Mesodermal cell (in vitro differentiated cells): ENCODE measurements around the gene LEF1. TPM values are rescaled to one million over a fixed set of nuclear protein-coding genes. Genes with fewer than 3 reads are reported as not detected.

Experiments
- H3K27ac ChIP-seq: 2 replicates; pipeline ENCODE4 v1.7.0; 2013; ENCODE audit warnings: mild to moderate bottlenecking, low read depth, low read length, moderate library complexity; ENCODE audit not compliant: severe bottlenecking
- H3K36me3 ChIP-seq: 2 replicates; pipeline ENCODE4 v1.7.1; 2013; ENCODE audit warnings: mild to moderate bottlenecking, low read length, moderate library complexity; ENCODE audit not compliant: control insufficient read depth, insufficient read depth
- H3K4me1 ChIP-seq: one replicate; pipeline ENCODE4 v1.7.1; 2013; ENCODE audit warnings: mild to moderate bottlenecking, low read length; ENCODE audit not compliant: insufficient read depth, control insufficient read depth, poor library complexity, severe bottlenecking
- H3K4me3 ChIP-seq: 2 replicates; pipeline ENCODE4 v1.7.0; 2013; ENCODE audit warnings: low read length, control low read depth, mild to moderate bottlenecking; ENCODE audit not compliant: insufficient read depth, poor library complexity, severe bottlenecking; ENCODE audit errors: extremely low read depth
- H3K9me3 ChIP-seq: 2 replicates; pipeline ENCODE4 v1.7.1; 2013; ENCODE audit warnings: mild to moderate bottlenecking, low read length, moderate library complexity; ENCODE audit not compliant: control insufficient read depth
- WGBS, 2 experiments: methylation state at CpG; one replicate each; pipeline ENCODE4 v1.1.5; 2013; ENCODE audit warnings: missing lambda C conversion rate in 2 of 2; ENCODE audit not compliant: insufficient coverage in 2 of 2; 5-methylcytosine and 5-hydroxymethylcytosine counted together
- polyA plus RNA-seq, 2 experiments: library from polyadenylated mRNA; stranded (reverse); fragments of 50-300 nt; gene quantifications; one replicate each; pipeline ENCODE4 v1.2.3, GENCODE V29; 2013

Gene LEF1
- polyA plus RNA-seq (2013, experiment 1 of 2): 149 TPM
- polyA plus RNA-seq (2013, experiment 2 of 2): 176 TPM

- WGBS, 2 experiments: 0% methylated on average over 15 to 20 of the region's 61 CpGs
- peak within 1 kb of the TSS; percentile 85 for H3K27ac ChIP-seq
- no peaks in the 10 kb centered on the region for H3K9me3 ChIP-seq
- peak within 1 kb of the TSS; percentile 91 for H3K4me3 ChIP-seq
- peaks cover 26% of the 10 kb centered on the region for H3K4me1 ChIP-seq
- H3K36me3 ChIP-seq: peaks cover 4% of the 10 kb centered on the region
These were observed at the start of gene LEF1 for GRCh38 chr4:108168671-108169523. LEF1 (minus strand) TSS chr4:108168932; CDS start chr4:108167767, 1,165 bp downstream.

- Histone ChIP-seq H3K4me1 (no peaks in the 10 kb centered on the region), H3K9me3 (peaks cover 6% of the 10 kb centered on the region), H3K36me3 (no peaks in the 10 kb centered on the region), H3K4me3 (no peak overlapping the region), H3K27ac (no peak overlapping the region)
These were observed 47.8 kb upstream of the LEF1 start for GRCh38 chr4:108216510-108216909.

GRCh38 chr4:108215055-108215454, 46.3 kb upstream of the LEF1 start:
- no peak overlapping the region for H3K27ac ChIP-seq
- 94 to 95% methylated on average over 2 to 3 of the region's 4 CpGs for WGBS, 2 experiments
- H3K9me3 ChIP-seq: peaks cover 2% of the 10 kb centered on the region
- H3K4me1 ChIP-seq: no peaks in the 10 kb centered on the region
- no peaks in the 10 kb centered on the region for H3K36me3 ChIP-seq
- H3K4me3 ChIP-seq: no peak overlapping the region

GRCh38 chr4:108213723-108214122, 45.0 kb upstream of the LEF1 start:
- Histone ChIP-seq H3K27ac (no peak overlapping the region), H3K9me3 (no peaks in the 10 kb centered on the region), H3K36me3 (no peaks in the 10 kb centered on the region), H3K4me3 (no peak overlapping the region), H3K4me1 (no peaks in the 10 kb centered on the region)
- WGBS, 2 experiments: 88 to 100% methylated on average over 1 to 2 of the region's 4 CpGs

- no peaks in the 10 kb centered on the region for H3K9me3 ChIP-seq
- no peaks in the 10 kb centered on the region for H3K36me3 ChIP-seq
- H3K27ac ChIP-seq: no peak overlapping the region
- 90 to 100% methylated on average over 1 to 2 of the region's 3 CpGs for WGBS, 2 experiments
- no peak overlapping the region for H3K4me3 ChIP-seq
- no peaks in the 10 kb centered on the region for H3K4me1 ChIP-seq
These were observed 44.6 kb upstream of the LEF1 start for GRCh38 chr4:108213308-108213707.

GRCh38 chr4:108210989-108211835, 42.5 kb upstream of the LEF1 start:
- no peak overlapping the region for H3K27ac ChIP-seq
- H3K4me3 ChIP-seq: no peak overlapping the region
- no peaks in the 10 kb centered on the region for H3K36me3 ChIP-seq
- no peaks in the 10 kb centered on the region for H3K9me3 ChIP-seq
- no peaks in the 10 kb centered on the region for H3K4me1 ChIP-seq
- WGBS, 2 experiments: 90 to 100% methylated on average over 1 to 2 of the region's 5 CpGs

GRCh38 chr4:108209489-108209888, 40.8 kb upstream of the LEF1 start:
- WGBS, 2 experiments: 93 to 100% methylated on average over 2 of the region's 2 CpGs
- Histone ChIP-seq H3K9me3 (no peaks in the 10 kb centered on the region), H3K4me1 (no peaks in the 10 kb centered on the region), H3K36me3 (no peaks in the 10 kb centered on the region), H3K4me3 (no peak overlapping the region), H3K27ac (no peak overlapping the region)

GRCh38 chr4:108205859-108206258, 37.1 kb upstream of the LEF1 start:
- WGBS, 2 experiments: 73% methylated on average over 1 of the region's 1 CpG; no CpG with 5 or more reads in 1 of the 2 experiments

GRCh38 chr4:108204518-108204917, 35.8 kb upstream of the LEF1 start:
- Histone ChIP-seq H3K27ac (no peak overlapping the region), H3K4me3 (no peak overlapping the region), H3K4me1 (peaks cover 3% of the 10 kb centered on the region), H3K36me3 (no peaks in the 10 kb centered on the region), H3K9me3 (no peaks in the 10 kb centered on the region)
- WGBS, 2 experiments: 89 to 93% methylated on average over 1 to 2 of the region's 2 CpGs

More at GRCh38 chr4:108205859-108206258, 37.1 kb upstream of the LEF1 start:
- no peak overlapping the region for H3K4me3 ChIP-seq
- H3K27ac ChIP-seq: no peak overlapping the region
- H3K4me1 ChIP-seq: peaks cover 3% of the 10 kb centered on the region
- H3K36me3 ChIP-seq: no peaks in the 10 kb centered on the region
- H3K9me3 ChIP-seq: no peaks in the 10 kb centered on the region

GRCh38 chr4:108203377-108203776, 34.6 kb upstream of the LEF1 start:
- no peak overlapping the region for H3K4me3 ChIP-seq
- 94 to 97% methylated on average over 2 to 3 of the region's 3 CpGs for WGBS, 2 experiments
- no peaks in the 10 kb centered on the region for H3K36me3 ChIP-seq
- no peaks in the 10 kb centered on the region for H3K9me3 ChIP-seq
- no peak overlapping the region for H3K27ac ChIP-seq
- H3K4me1 ChIP-seq: peaks cover 3% of the 10 kb centered on the region
